Lung (tissue), 12 donors: ENCODE measurements around the gene WSB2. TPM values are rescaled to one million over a fixed set of nuclear protein-coding genes. Genes with fewer than 3 reads are reported as not detected.
A peak's percentile ranks its signal among the peaks of the same experiment; 100 is the strongest.

Experiments used
- ATAC-seq: fragments of 200-7000 bp; cut with Tn5 transposase; one replicate; pipeline ENCODE4 v1.9.1; 2020; ENCODE audit warnings: moderate number of reproducible peaks; ENCODE audit not compliant: insufficient read depth, low FRiP score
- DNase-seq, 3 donors: peaks; one replicate each; pipeline ENCODE4 v3.0.0-alpha.2; 2013 to 2017
- H3K27ac ChIP-seq, 2 donors: one replicate each; pipeline ENCODE4 v1.5.1; 2013; ENCODE audit warnings: mild to moderate bottlenecking in 2 of 2, moderate library complexity in 2 of 2, control low read depth in 1 of 2, inconsistent platforms in 1 of 2, low read depth in 1 of 2, low read length in 1 of 2
- H3K27me3 ChIP-seq, 3 donors: one replicate each; pipeline ENCODE4 v1.5.1; 2013; ENCODE audit warnings: low read length in 2 of 3; ENCODE audit not compliant: control insufficient read depth in 3 of 3, insufficient read depth in 3 of 3
- H3K36me3 ChIP-seq, 4 donors: one replicate each; pipeline ENCODE4 v1.5.1; 2013; ENCODE audit warnings: low read length in 4 of 4, mild to moderate bottlenecking in 1 of 4, moderate library complexity in 1 of 4; ENCODE audit not compliant: control insufficient read depth in 4 of 4, insufficient read depth in 4 of 4
- H3K4me1 ChIP-seq, 5 donors: one replicate each; pipeline ENCODE4 v1.5.1; 2013; ENCODE audit warnings: low read length in 5 of 5, mild to moderate bottlenecking in 2 of 5, moderate library complexity in 1 of 5; ENCODE audit not compliant: control insufficient read depth in 5 of 5, insufficient read depth in 5 of 5
- H3K4me3 ChIP-seq: one replicate; pipeline ENCODE4 v1.5.1; 2013; ENCODE audit warnings: mild to moderate bottlenecking, control low read depth, moderate library complexity
- H3K9ac ChIP-seq, 2 donors: one replicate each; pipeline ENCODE4 v1.5.1; 2013; ENCODE audit warnings: low read length in 2 of 2, control low read depth in 1 of 2; ENCODE audit not compliant: insufficient read depth in 1 of 2
- H3K9me3 ChIP-seq, 4 donors: one replicate each; pipeline ENCODE4 v1.5.1; 2013; ENCODE audit warnings: low read length in 3 of 4, mild to moderate bottlenecking in 1 of 4, moderate library complexity in 1 of 4; ENCODE audit not compliant: control insufficient read depth in 4 of 4, insufficient read depth in 3 of 4
- CTCF ChIP-seq: IDR thresholded peaks from 2 replicates; pipeline ENCODE4 v1.5.1; 2012; ENCODE audit warnings: mild to moderate bottlenecking; ENCODE audit errors: control extremely low read depth, extremely low read depth
- WGBS, 2 donors: extraction: QIAGEN DNeasy Blood & Tissue Kit; methylation state at CpG; one replicate each; pipeline ENCODE4 v1.1.7; 2013; 5-methylcytosine and 5-hydroxymethylcytosine counted together
- polyA plus RNA-seq, 2 donors: library from polyadenylated mRNA; stranded (reverse); fragments of 200-250 nt; gene quantifications; one replicate each; pipeline ENCODE4 v1.2.1, GENCODE V29; 2013
- total RNA-seq, 2 donors: library from RNA; depleted of rRNA in 1 of 2; stranded (reverse); fragments of >200 nt in 1 of 2; gene quantifications; one replicate each; pipeline ENCODE4 v1.2.1, GENCODE V29; 2014 to 2021
- donor health status: control.
- donor health status: control.
- donor health status: Bipolar disorder and iron deficiency.
- donor health status: healthy.
- donor health status: DM: yes; HTN: yes; CAD: no.

WSB2 gene
- total and polyA plus RNA-seq, 4 donors, result 46.0 to 99.1 (median 53.2) TPM

- H3K4me3 ChIP-seq, result no peak overlapping the region
- no peak for TF ChIP-seq CTCF
- peaks cover 7 to 16% (median 12%) of the 10 kb centered on the region in 4 donors for H3K36me3 ChIP-seq
- WGBS, 2 donors, result 60 to 72% methylated on average over 14 of the region's 14 CpGs
- DNase-seq (peak; percentile 76 to 87 (median 84)), ATAC-seq (peak; percentile 95)
- H3K9me3 ChIP-seq, result no peaks in the 10 kb centered on the region
- H3K27me3 ChIP-seq, result no peaks in the 10 kb centered on the region
- no peak overlapping the region for H3K9ac ChIP-seq
- peaks cover 0 to 24% (median 12%) of the 10 kb centered on the region in 5 donors for H3K4me1 ChIP-seq
- peak overlapping the region; percentile 76 to 88 for H3K27ac ChIP-seq
Observed at GRCh38 chr12:118052324-118053070, 8.5 kb downstream of the WSB2 start.

GRCh38 chr12:118050972-118051910, 9.7 kb downstream of the WSB2 start:
- Histone ChIP-seq H3K4me1 (peaks cover 0 to 21% (median 12%) of the 10 kb centered on the region in 5 donors), H3K36me3 (peaks cover 7 to 18% (median 13%) of the 10 kb centered on the region in 4 donors), H3K27me3 (no peaks in the 10 kb centered on the region), H3K9me3 (no peaks in the 10 kb centered on the region), H3K4me3 (no peak overlapping the region), H3K27ac (peak overlapping the region in 1 of 2 donors; percentile 76), H3K9ac (no peak overlapping the region)
- WGBS, 2 donors, result 81 to 86% methylated on average over 12 of the region's 12 CpGs
- DNase-seq, result no peak
- TF ChIP-seq CTCF, result no peak
- ATAC-seq, result no peak

- no peak for TF ChIP-seq CTCF
- WGBS, 2 donors, result 93 to 96% methylated on average over 4 of the region's 4 CpGs
- H3K36me3 ChIP-seq, result peaks cover 14 to 39% (median 28%) of the 10 kb centered on the region in 4 donors
- no peaks in the 10 kb centered on the region for H3K4me1 ChIP-seq
- ATAC-seq, result no peak
- H3K9me3 ChIP-seq, result no peaks in the 10 kb centered on the region
- H3K4me3 ChIP-seq, result no peak overlapping the region
- H3K9ac ChIP-seq, result no peak overlapping the region
- no peak overlapping the region for H3K27ac ChIP-seq
- no peaks in the 10 kb centered on the region for H3K27me3 ChIP-seq
- no peak for DNase-seq
Observed at GRCh38 chr12:118046430-118046829, 14.5 kb downstream of the WSB2 start.
